ENCODE data around the gene ADGRF1. TPM values are rescaled to one million over a fixed set of nuclear protein-coding genes. Genes with fewer than 3 reads are reported as not detected.
"Not testable (repeated sequence)": the region's sequence is repeated elsewhere in the genome, so short reads cannot be mapped to it uniquely, and the experiment has no call there.

ADGRF1 gene
- polyA plus RNA-seq, 1 donor: 0.08 TPM

- no peak for DNase-seq
These were observed 19.5 kb upstream of the ADGRF1 start for GRCh38 chr6:47061309-47062300.

GRCh38 chr6:47059216-47059885 is 17.2 kb upstream of the ADGRF1 start:
- DNase-seq: no peak

- DNase-seq: no peak
These were observed 15.9 kb upstream of the ADGRF1 start for GRCh38 chr6:47057830-47058540.

- DNase-seq: no peak
These were observed 14.7 kb upstream of the ADGRF1 start for GRCh38 chr6:47056832-47057231.

- DNase-seq: not testable (repeated sequence)
These were observed 12.2 kb upstream of the ADGRF1 start for GRCh38 chr6:47054302-47054701.

- no peak for DNase-seq
These were observed 6.5 kb upstream of the ADGRF1 start for GRCh38 chr6:47048638-47049037.

GRCh38 chr6:47047479-47048407 is 5.6 kb upstream of the ADGRF1 start:
- peak; percentile 69 for DNase-seq

GRCh38 chr6:47047097-47047478 is 5.0 kb upstream of the ADGRF1 start:
- DNase-seq: no peak

- DNase-seq: no peak
These were observed 2.3 kb upstream of the ADGRF1 start for GRCh38 chr6:47044397-47044796.

GRCh38 chr6:47043286-47043685 is 1.2 kb upstream of the ADGRF1 start:
- DNase-seq: no peak

- no peak for DNase-seq
These were observed 391 bp downstream of the ADGRF1 start for GRCh38 chr6:47041741-47042140.

GRCh38 chr6:47034926-47035325 is 7.2 kb downstream of the ADGRF1 start:
- peak; percentile 83 for DNase-seq

GRCh38 chr6:47034421-47034820 is 7.7 kb downstream of the ADGRF1 start:
- no peak for DNase-seq

- peak; percentile 13 for DNase-seq
These were observed 9.0 kb downstream of the ADGRF1 start for GRCh38 chr6:47032974-47033765.

GRCh38 chr6:47031656-47032055 is 10.5 kb downstream of the ADGRF1 start:
- no peak for DNase-seq

- DNase-seq: no peak
These were observed 12.1 kb downstream of the ADGRF1 start for GRCh38 chr6:47029865-47030561.

GRCh38 chr6:47028835-47029360 is 13.2 kb downstream of the ADGRF1 start:
- no peak for DNase-seq

- DNase-seq: no peak
These were observed 14.8 kb downstream of the ADGRF1 start for GRCh38 chr6:47027315-47027714.

- DNase-seq: no peak
These were observed 15.5 kb downstream of the ADGRF1 start for GRCh38 chr6:47026679-47027078.

- DNase-seq: no peak
These were observed 18.6 kb downstream of the ADGRF1 start for GRCh38 chr6:47023573-47023972.
